TTC549 (cell line): Measurements from ENCODE around the gene NTPCR.

Source experiments
- FAIRE-seq: peaks from 2 replicates; lab custom pipeline; 2012; peaks lifted over from hg19 to GRCh38; lab: Jason Lieb, UNC

NTPCR gene

GRCh38 chr1:233010146-233010545, 59.7 kb downstream of the NTPCR start:
- no peak for FAIRE-seq

- no peak for FAIRE-seq
Observed at GRCh38 chr1:233012021-233012420, 61.6 kb downstream of the NTPCR start.

DNA sequence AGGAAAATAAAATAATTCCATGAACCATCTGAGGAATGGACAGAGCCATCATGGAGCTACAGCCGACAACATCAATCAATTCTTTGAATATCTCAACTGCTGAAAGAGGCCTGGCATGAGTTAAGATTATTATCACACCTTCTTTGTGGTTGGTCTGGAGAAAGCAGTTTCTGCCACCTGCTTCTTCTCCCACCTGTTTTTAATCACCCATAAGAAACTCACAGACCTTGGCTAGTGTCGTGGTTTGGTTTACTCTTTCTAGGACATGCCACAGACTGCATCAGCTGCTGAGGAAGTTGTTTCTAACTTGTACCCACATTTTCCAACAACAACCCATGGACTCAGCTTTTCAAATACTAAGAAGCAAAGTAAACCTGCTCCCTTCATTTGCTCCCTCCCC, 65.6 kb downstream of the NTPCR start:
- FAIRE-seq: no peak

GRCh38 chr1:233016798-233017197, 66.4 kb downstream of the NTPCR start:
- no peak for FAIRE-seq

DNA sequence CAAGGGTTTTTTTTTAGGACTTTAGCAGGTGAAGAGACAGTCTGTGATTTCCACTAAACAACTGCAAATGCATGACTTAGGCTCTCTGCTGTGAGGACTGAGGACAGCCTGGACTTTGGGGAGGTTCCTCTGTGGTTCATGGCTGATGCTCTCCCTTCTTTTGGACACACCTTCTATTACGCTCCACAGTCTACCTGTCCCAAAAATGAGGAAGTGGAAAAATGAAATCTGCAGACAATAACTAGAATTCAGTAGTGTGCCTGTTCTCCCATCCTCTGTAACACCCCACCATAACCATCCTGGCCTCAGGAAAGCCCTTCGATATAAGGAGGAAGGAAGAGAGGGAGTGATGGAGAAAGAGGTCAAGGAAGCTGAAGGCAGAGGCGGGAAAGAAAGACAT, 68.7 kb downstream of the NTPCR start:
- FAIRE-seq: no peak

DNA sequence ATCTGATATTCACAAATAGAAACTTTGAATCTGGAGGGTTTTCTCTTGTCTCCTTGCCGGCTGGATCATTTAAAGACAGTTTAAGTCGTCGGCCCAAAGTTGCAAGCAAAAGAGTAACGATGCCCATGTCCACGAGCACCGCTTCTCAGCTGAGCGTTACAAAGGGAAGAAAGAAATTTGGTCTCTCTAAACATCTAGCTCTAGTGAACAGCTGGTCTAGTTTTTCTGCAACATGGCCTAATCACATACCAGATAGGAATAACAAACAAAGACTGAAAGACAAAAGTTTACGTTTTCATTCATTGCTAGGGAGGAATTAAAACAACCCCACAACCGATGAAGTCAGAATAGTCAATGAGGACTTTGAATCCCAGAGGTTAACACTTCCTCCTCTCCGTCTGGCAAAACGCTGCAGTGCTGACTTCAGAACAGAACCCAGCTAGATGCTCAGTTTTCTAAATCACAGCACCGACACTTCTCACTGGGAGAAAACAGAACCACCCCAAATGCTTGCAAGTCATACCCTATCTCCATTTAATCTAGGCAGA, 69.4 kb downstream of the NTPCR start:
- no peak for FAIRE-seq

DNA sequence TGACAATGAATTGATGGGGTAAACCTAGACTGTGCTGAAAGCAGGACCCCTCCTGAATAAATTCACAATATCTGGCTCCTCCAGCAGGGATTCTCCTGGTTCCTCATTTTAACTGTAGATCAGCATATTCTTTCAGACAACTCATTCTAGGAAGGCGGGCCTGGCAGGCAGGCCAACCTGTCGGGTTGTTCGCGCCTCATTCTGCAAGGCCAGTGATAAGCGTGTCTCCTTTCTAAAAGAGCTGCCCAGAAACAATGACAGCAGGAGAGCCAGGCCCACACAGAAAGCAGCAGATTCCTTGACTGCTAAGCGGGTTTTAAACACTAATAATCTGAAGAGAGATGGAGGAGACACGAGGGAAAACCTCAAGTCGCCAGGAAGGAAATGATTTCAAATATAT, 70.0 kb downstream of the NTPCR start:
- no peak for FAIRE-seq

DNA sequence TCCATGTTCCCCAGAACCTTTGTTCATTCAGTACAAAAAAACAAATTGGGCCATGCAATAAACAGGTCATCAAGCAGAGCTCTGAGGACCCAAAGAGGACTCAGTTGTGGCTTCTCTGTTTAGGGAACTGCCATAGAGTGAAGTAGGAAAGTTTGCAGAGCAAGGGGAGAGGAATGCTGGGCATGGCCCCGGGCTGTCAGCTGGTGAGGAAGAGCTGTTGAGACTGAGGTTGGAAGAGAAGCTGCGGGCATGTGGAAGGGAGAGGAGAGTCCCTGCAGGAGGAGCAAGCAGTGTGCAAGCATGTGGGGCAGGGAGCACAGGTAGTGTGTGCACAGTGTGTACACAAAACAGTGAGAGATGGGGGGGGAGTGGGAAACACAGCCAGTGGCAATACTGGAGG, 71.8 kb downstream of the NTPCR start:
- FAIRE-seq: no peak

DNA sequence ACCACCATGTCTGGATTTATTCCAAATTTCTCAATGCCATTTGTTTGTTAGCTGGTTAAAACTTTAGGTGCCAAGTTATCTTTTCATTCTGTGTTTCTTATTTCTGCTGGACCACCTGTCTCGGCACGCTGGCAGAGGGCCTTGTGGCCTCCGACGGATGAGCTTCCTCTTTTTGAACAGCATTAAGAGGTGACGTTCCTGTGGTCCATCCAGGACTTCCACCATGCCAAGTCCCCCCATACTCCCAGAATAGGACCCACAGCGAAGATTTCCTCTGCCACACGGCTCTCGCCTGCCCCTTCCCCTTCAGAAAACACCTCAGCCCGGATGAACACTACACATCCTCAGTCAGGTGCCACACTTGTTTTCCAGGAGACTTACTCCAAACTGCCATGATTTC, 73.8 kb downstream of the NTPCR start:
- FAIRE-seq: no peak

- peak; percentile 3 for FAIRE-seq
Observed at GRCh38 chr1:233025157-233025556, 74.7 kb downstream of the NTPCR start.

DNA sequence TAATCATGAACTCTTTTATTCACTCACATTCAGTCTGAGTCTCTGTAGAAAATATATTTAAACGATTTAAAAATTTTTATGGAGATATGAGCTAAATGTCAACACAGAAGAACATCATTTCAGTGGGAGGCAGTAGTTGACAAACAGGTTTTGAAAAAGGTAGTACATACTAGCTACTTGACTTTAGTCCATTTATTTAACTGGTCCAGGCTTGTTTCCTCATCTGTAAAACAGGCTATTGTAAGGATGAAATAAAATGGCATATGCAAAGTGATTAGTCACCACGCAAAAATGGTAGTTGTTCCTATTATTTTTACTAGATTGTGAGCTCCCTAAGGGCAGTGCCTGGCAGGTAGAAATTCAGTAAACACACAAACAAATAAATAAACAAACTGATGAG, 75.2 kb downstream of the NTPCR start:
- peak; percentile 19 for FAIRE-seq

DNA sequence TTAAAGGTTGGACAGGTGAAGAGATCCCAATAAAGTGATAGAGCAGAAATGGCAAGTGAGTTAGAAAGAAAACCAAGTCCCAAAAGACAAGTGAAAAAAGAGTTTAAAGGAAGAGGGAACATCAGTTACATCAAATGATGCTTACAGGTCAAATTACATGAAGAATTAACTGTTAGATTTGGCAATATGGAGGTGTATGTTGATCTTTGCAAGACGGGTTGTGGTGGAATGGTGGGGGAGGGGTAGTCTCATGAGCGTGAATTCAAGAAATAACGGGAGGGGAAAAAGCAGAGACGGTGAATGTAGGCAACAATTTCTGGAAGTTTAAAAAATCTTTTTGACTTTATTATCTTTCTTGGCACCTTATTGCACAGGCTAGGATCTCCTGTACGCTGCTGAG, 76.6 kb downstream of the NTPCR start:
- no peak for FAIRE-seq

DNA sequence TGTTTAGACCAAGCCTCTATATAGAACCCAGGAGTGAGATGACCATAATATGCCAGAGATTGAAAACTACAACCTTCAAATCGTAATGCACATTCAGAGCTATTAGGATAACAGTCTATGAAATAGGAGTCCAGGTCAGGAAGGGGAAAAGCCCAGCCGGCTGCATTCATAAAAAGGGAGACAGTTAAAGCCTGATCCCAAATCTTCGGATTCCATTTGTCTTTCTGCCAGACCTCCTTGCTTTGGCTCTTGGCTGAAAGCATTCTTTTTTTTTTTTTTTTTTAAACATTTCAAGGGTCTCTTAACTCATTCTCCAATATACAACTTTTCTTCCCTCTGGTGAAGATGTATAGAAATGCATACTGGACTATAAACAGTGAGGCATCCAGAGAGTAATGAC, 81.1 kb downstream of the NTPCR start:
- no peak for FAIRE-seq

GRCh38 chr1:233032916-233033315, 82.5 kb downstream of the NTPCR start:
- FAIRE-seq: no peak

- no peak for FAIRE-seq
Observed at GRCh38 chr1:233033361-233033760, 83.0 kb downstream of the NTPCR start.
